Measurements from ENCODE around the gene NUP42.

DNA sequence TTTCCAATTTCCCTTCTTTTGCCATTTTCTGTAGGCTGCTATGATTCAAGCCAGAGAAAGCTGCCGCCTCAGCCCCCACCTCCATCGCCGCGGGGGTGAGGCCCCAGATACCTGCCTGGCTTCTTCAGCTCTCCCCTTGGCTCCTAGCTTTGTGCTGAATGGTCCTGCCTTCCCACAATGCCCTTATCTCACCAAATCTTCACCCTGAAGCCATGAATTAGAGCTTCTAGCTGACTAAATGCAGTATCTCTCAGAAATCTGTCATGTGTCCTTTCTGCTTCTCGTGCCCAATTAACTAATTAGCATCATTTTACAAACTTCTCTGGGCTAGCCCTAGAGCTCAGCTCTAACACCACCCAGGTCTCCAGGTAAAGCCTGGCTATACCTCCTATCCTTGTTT, 32.6 kb downstream of the NUP42 start:
- TF ChIP-seq CTCF (IDR thresholded peaks at IDR 0.05) (no peak), POLR2AphosphoS5 (IDR thresholded peaks at IDR 0.05) (no peak)

Data from prostate gland (tissue), 2 donors.